ENCODE measurements around the gene ZNF579.

GRCh38 chr19:55598719-55599467 lies 18.2 kb upstream of the ZNF579 start:
- TF ChIP-seq CTCF (CRISPR knock-in tag; IDR thresholded peaks at IDR 0.05) (0 out of 2 replicates have a peak, but pooled peaks have one; percentile 13), JUN (CRISPR knock-in tag; IDR thresholded peaks at IDR 0.05) (no peak), PAF1 (CRISPR knock-in tag; IDR thresholded peaks at IDR 0.05) (no peak), MAFF (IDR thresholded peaks at IDR 0.05; ENCODE audit: low read depth, low read length) (no peak), CREB1 (IDR thresholded peaks at IDR 0.05) (no peak), CREB1 (CRISPR knock-in tag; IDR thresholded peaks at IDR 0.05) (no peak), ZNF556 (CRISPR knock-in tag; IDR thresholded peaks at IDR 0.05; ENCODE audit: borderline replicate concordance) (no peak), EZH2 (conservative IDR thresholded peaks at IDR 0.05; ENCODE audit: low read depth, low read length) (no peak), KDM1A (CRISPR knock-in tag; IDR thresholded peaks at IDR 0.05) (no peak)
